H1 (cell line): ENCODE measurements around the gene COQ9. TPM values are rescaled to one million over a fixed set of nuclear protein-coding genes. Genes with fewer than 3 reads are reported as not detected.

Experiments used
- CTCF ChIA-PET: fragments of 300-600 bp; sonication (Branson Sonifier 250); formaldehyde crosslinking; loops from one replicate; lab custom pipeline; 2021; ENCODE audit not compliant: partially characterized antibody; lab: Charles Lee
- POLR2A ChIA-PET: fragments of 300-600 bp; sonication (Branson Sonifier 250); formaldehyde crosslinking; loops from one replicate; lab custom pipeline; 2021; ENCODE audit warnings: inconsistent platforms; ENCODE audit not compliant: partially characterized antibody; lab: Charles Lee
- DNase-seq, 2 experiments: peaks; one replicate each; pipeline versions ENCODE4 v3.0.0 to v3.0.0-alpha.2; 2010 to 2022; ENCODE audit warnings: low spot score in 2 of 2, low read depth in 1 of 2, mixed read lengths in 1 of 2
- FAIRE-seq: peaks from 2 replicates; lab custom pipeline; 2011; peaks lifted over from hg19 to GRCh38; lab: Jason Lieb, UNC
- H2AFZ ChIP-seq: 2 replicates; pipeline ENCODE4 v1.8.1; 2012; ENCODE audit warnings: low read length, inconsistent platforms
- H2AK5ac ChIP-seq: 2 replicates; pipeline ENCODE4 v1.6.1; 2013; ENCODE audit warnings: low read depth, low read length
- H2BK120ac ChIP-seq: replicated peaks from 2 replicates; pipeline ENCODE3; 2013; ENCODE audit warnings: low read depth, low read length, inconsistent platforms
- H2BK12ac ChIP-seq: 2 replicates; pipeline ENCODE4 v1.6.1; 2013; ENCODE audit warnings: low read depth, low read length
- H2BK15ac ChIP-seq: 2 replicates; pipeline ENCODE4 v1.6.1; 2013; ENCODE audit warnings: low read length
- H2BK20ac ChIP-seq: 2 replicates; pipeline ENCODE4 v1.6.1; 2013; ENCODE audit warnings: low read length
- H2BK5ac ChIP-seq: 2 replicates; pipeline ENCODE4 v1.6.1; 2013; ENCODE audit warnings: low read depth, low read length
- H3K14ac ChIP-seq: 2 replicates; pipeline ENCODE4 v1.6.1; 2013; ENCODE audit warnings: inconsistent platforms; ENCODE audit not compliant: insufficient read length
- H3K18ac ChIP-seq: 2 replicates; pipeline ENCODE4 v1.6.1; 2013; ENCODE audit warnings: low read length; ENCODE audit errors: extremely low read depth
- H3K23ac ChIP-seq: 2 replicates; pipeline ENCODE4 v1.6.1; 2013; ENCODE audit warnings: inconsistent platforms; ENCODE audit not compliant: insufficient read length
- H3K23me2 ChIP-seq: 2 replicates; pipeline ENCODE4 v1.6.1; 2013; ENCODE audit warnings: low read depth, low read length
- H3K27ac ChIP-seq: 2 replicates; pipeline ENCODE4 v1.6.1; 2011; ENCODE audit warnings: low read depth, low read length, inconsistent platforms
- H3K27me3 ChIP-seq, 4 experiments: replicated peaks in 1 of 4; 1 replicate in 1 of 4; 2 replicates in 3 of 4; pipeline versions ENCODE4 v1.6.1 to v1.8.1; 2011 to 2013; ENCODE audit warnings: low read length in 3 of 4, mild to moderate bottlenecking in 3 of 4, inconsistent platforms in 2 of 4, mixed read lengths in 2 of 4, moderate library complexity in 1 of 4; ENCODE audit not compliant: control insufficient read depth in 3 of 4, insufficient read depth in 3 of 4; ENCODE audit errors: extremely low read depth in 1 of 4
- H3K36me3 ChIP-seq, 4 experiments: 2 replicates each; pipeline versions ENCODE4 v1.6.1 to v1.8.1; 2011 to 2013; ENCODE audit warnings: mild to moderate bottlenecking in 4 of 4, low read length in 3 of 4, moderate library complexity in 2 of 4, control low read depth in 1 of 4, inconsistent platforms in 1 of 4; ENCODE audit not compliant: insufficient read depth in 4 of 4, control insufficient read depth in 2 of 4
- H3K4ac ChIP-seq: replicated peaks from 2 replicates; pipeline ENCODE3; 2013; ENCODE audit warnings: low read length, low read depth, mixed read lengths, inconsistent platforms; ENCODE audit not compliant: insufficient read length
- H3K4me1 ChIP-seq, 4 experiments: replicated peaks in 1 of 4; 1 replicate in 1 of 4; 2 replicates in 3 of 4; pipeline versions ENCODE4 v1.6.1 to v1.8.1; 2011 to 2013; ENCODE audit warnings: low read length in 3 of 4, inconsistent platforms in 2 of 4, mixed read lengths in 1 of 4; ENCODE audit not compliant: insufficient read depth in 4 of 4, control insufficient read depth in 3 of 4
- H3K4me2 ChIP-seq, 2 experiments: 2 replicates each; pipeline versions ENCODE4 v1.6.1 to v1.8.1; 2011 to 2013; ENCODE audit warnings: low read depth in 2 of 2, low read length in 2 of 2, control low read depth in 1 of 2, inconsistent platforms in 1 of 2, mild to moderate bottlenecking in 1 of 2; ENCODE audit not compliant: insufficient read depth in 1 of 2
- H3K4me3 ChIP-seq, 4 experiments: fragments of 200-600, 300-600 bp in 1 of 4; sonication (generic), shearing (Covaris generic), sonication (Bioruptor Twin) in 1 of 4; 2 replicates each; pipeline versions ENCODE4 v1.5.1 to v1.8.1; 2011 to 2016; ENCODE audit warnings: low read length in 4 of 4, low read depth in 3 of 4, control low read depth in 2 of 4, inconsistent platforms in 2 of 4, mild to moderate bottlenecking in 2 of 4, mixed read lengths in 1 of 4, moderate library complexity in 1 of 4; ENCODE audit not compliant: insufficient read depth in 2 of 4; ENCODE audit errors: extremely low read depth in 1 of 4
- H3K56ac ChIP-seq: replicated peaks from 2 replicates; pipeline ENCODE3; 2013; ENCODE audit warnings: low read depth, mild to moderate bottlenecking, mixed read lengths, low read length, inconsistent platforms; ENCODE audit not compliant: insufficient read length
- H3K79me1 ChIP-seq: 2 replicates; pipeline ENCODE4 v1.6.1; 2013; ENCODE audit warnings: low read depth, low read length, control low read depth
- H3K79me2 ChIP-seq, 2 experiments: 2 replicates each; pipeline versions ENCODE4 v1.6.1 to v1.8.1; 2012 to 2013; ENCODE audit warnings: low read length in 2 of 2, mild to moderate bottlenecking in 2 of 2, inconsistent platforms in 1 of 2; ENCODE audit not compliant: insufficient read depth in 2 of 2, control insufficient read depth in 1 of 2
- H3K9ac ChIP-seq, 4 experiments: replicated peaks in 1 of 4; 1 replicate in 1 of 4; 2 replicates in 3 of 4; pipeline versions ENCODE4 v1.6.1 to v1.8.1; 2011 to 2013; ENCODE audit warnings: low read depth in 3 of 4, low read length in 3 of 4, control low read depth in 2 of 4, mild to moderate bottlenecking in 2 of 4, moderate library complexity in 2 of 4, inconsistent platforms in 1 of 4; ENCODE audit errors: extremely low read depth in 1 of 4
- H3K9me3 ChIP-seq, 2 experiments: 2 replicates each; pipeline versions ENCODE4 v1.6.1 to v1.8.1; 2012 to 2013; ENCODE audit warnings: mild to moderate bottlenecking in 2 of 2, moderate library complexity in 2 of 2, control low read depth in 1 of 2, inconsistent platforms in 1 of 2, low read depth in 1 of 2, low read length in 1 of 2, mixed read lengths in 1 of 2; ENCODE audit not compliant: insufficient read depth in 2 of 2
- H4K20me1 ChIP-seq, 2 experiments: replicated peaks in 1 of 2; 2 replicates each; pipeline versions ENCODE3 to v1.8.1; 2011 to 2013; ENCODE audit warnings: inconsistent platforms in 2 of 2, low read length in 2 of 2, mild to moderate bottlenecking in 1 of 2; ENCODE audit not compliant: insufficient read depth in 2 of 2, control insufficient read depth in 1 of 2
- H4K5ac ChIP-seq: 2 replicates; pipeline ENCODE4 v1.6.1; 2013; ENCODE audit warnings: low read length, low read depth, mixed read lengths, inconsistent platforms; ENCODE audit not compliant: insufficient read length
- H4K8ac ChIP-seq: 2 replicates; pipeline ENCODE4 v1.8.0; 2013; ENCODE audit warnings: mild to moderate bottlenecking, moderate library complexity, low read length, inconsistent platforms; ENCODE audit not compliant: insufficient read depth; ENCODE audit errors: extremely low read depth
- H4K91ac ChIP-seq: replicated peaks from 2 replicates; pipeline ENCODE3; 2013; ENCODE audit warnings: low read length, mixed read lengths, inconsistent platforms; ENCODE audit not compliant: insufficient read length
- ATF2 ChIP-seq: IDR thresholded peaks from 2 replicates; pipeline ENCODE4 v1.6.1; 2012; ENCODE audit warnings: low read length, inconsistent platforms
- GABPA ChIP-seq: IDR thresholded peaks from 2 replicates; pipeline ENCODE4 v1.6.1; 2011; ENCODE audit warnings: mild to moderate bottlenecking, low read length, moderate library complexity, borderline replicate concordance; ENCODE audit not compliant: insufficient read depth
- POLR2AphosphoS5 ChIP-seq: IDR thresholded peaks from 2 replicates; pipeline ENCODE4 v1.6.1; 2011; ENCODE audit warnings: low read depth, low read length
- SUZ12 ChIP-seq: fragments of 200-600 bp; sonication (generic); IDR thresholded peaks from 2 replicates; pipeline ENCODE4 v1.6.1; 2012; ENCODE audit warnings: mild to moderate bottlenecking, inconsistent platforms, low read length, moderate library complexity, mixed read lengths
- WGBS, 2 experiments: shearing (Covaris generic) in 1 of 2; methylation state at CpG; one replicate each; pipeline versions ENCODE4 v1.1.6 to v1.1.7; 2013 to 2015; ENCODE audit warnings: low lambda C conversion rate in 2 of 2, mixed read lengths in 2 of 2, inconsistent platforms in 1 of 2, low coverage in 1 of 2, missing lambda C conversion rate in 1 of 2; ENCODE audit not compliant: insufficient replicate concordance in 2 of 2, insufficient coverage in 1 of 2, insufficient read length in 1 of 2; ENCODE audit errors: extremely low coverage in 1 of 2, missing lambda C conversion rate in 1 of 2; 5-methylcytosine and 5-hydroxymethylcytosine counted together
- polyA plus RNA-seq, 7 experiments: library from polyadenylated mRNA; depleted of rRNA in 3 of 7; stranded (reverse) in 5 of 7; unstranded in 2 of 7; fragments of >200 nt in 5 of 7; fragments of 200-250 nt in 2 of 7; gene quantifications; 1 replicate in 5 of 7; 2 replicates in 1 of 7; 4 replicates in 1 of 7; pipeline versions ENCODE4 v1.2.1 to v1.2.3, GENCODE V29; 2011 to 2013; ENCODE audit warnings: missing spikeins in 2 of 7, mixed read lengths in 2 of 7
- total RNA-seq: library from RNA; stranded (reverse); fragmentation: NEBNext Ultra II Directional; extraction: Animal tissue kit (Norgen Biotek cat#: 25700); gene quantifications from 2 replicates; pipeline ENCODE4 v1.2.1, GENCODE V29; 2021

Gene COQ9
- total and polyA plus RNA-seq, 2 of the 8 experiments (the other 6 are each of a cell fraction or from before 2014, with no cell fraction given) = 33.3 to 60.3 TPM

- Histone ChIP-seq H2BK5ac (no peak overlapping the region), H3K79me1 (no peaks in the 10 kb centered on the region; the same call in 1 of the 2 replicates), H3K18ac (no peak overlapping the region), H4K5ac (no peak overlapping the region), H3K14ac (no peak overlapping the region), H4K8ac (no peak overlapping the region), H3K27ac (no peak overlapping the region), H3K23me2 (peaks cover 2% of the 10 kb centered on the region; the same call in 1 of the 2 replicates), H3K4ac (no peak overlapping the region), H3K9ac (no peak overlapping the region; a peak in 1 of 7 replicates), H3K23ac (no peak overlapping the region), H3K4me1 (peaks cover 0 to 17% (median 7%) of the 10 kb centered on the region in 4 experiments; a peak in 6 of 7 replicates), H4K91ac (no peak overlapping the region), H2AK5ac (no peak overlapping the region), H2BK120ac (no peak overlapping the region), H4K20me1 (no peaks in the 10 kb centered on the region), H2BK15ac (peak overlapping the region; percentile 65; the same call in 1 of the 2 replicates), H3K79me2 (no peaks in the 10 kb centered on the region), H3K9me3 (no peaks in the 10 kb centered on the region), H3K27me3 (no peaks in the 10 kb centered on the region), H3K36me3 (no peaks in the 10 kb centered on the region), H3K4me2 (no peak overlapping the region; a peak in 1 of 4 replicates), H2BK12ac (no peak overlapping the region), H2BK20ac (no peak overlapping the region), H3K56ac (no peak overlapping the region), H2AFZ (no peak overlapping the region), H3K4me3 (no peak overlapping the region)
- no peak for FAIRE-seq
- POLR2A ChIA-PET = interaction anchor here (1.0 to 1.9 kb wide), 4 partner anchors 10 to 46 kb away, joined by 3 to 5 read pairs (median 5); partner anchors contain the start of gene POLR2C
- no peak for DNase-seq
- 57% methylated on average over 1 of the region's 3 CpGs; no CpG with 5 or more reads in 1 of the 2 experiments for WGBS, 2 experiments
- TF ChIP-seq GABPA = no peak
- TF ChIP-seq SUZ12 = no peak
- TF ChIP-seq ATF2 = no peak
- TF ChIP-seq POLR2AphosphoS5 = no peak
- CTCF ChIA-PET = interaction anchor here (0.9 to 8.8 kb wide), 6 partner anchors 10 to 46 kb away, joined by 3 to 89 read pairs (median 4); partner anchors contain the start of gene POLR2C
These were observed 60.8 kb downstream of the COQ9 start for GRCh38 chr16:57508035-57508425.
